COLO668 (cell line): ENCODE measurements around the gene RHOT2.

Experiments
- DNase-seq: peaks from one replicate; lab custom pipeline; 2025; ENCODE audit not compliant: unreplicated experiment; lab: John Stamatoyannopoulos, UW

Gene RHOT2

DNA sequence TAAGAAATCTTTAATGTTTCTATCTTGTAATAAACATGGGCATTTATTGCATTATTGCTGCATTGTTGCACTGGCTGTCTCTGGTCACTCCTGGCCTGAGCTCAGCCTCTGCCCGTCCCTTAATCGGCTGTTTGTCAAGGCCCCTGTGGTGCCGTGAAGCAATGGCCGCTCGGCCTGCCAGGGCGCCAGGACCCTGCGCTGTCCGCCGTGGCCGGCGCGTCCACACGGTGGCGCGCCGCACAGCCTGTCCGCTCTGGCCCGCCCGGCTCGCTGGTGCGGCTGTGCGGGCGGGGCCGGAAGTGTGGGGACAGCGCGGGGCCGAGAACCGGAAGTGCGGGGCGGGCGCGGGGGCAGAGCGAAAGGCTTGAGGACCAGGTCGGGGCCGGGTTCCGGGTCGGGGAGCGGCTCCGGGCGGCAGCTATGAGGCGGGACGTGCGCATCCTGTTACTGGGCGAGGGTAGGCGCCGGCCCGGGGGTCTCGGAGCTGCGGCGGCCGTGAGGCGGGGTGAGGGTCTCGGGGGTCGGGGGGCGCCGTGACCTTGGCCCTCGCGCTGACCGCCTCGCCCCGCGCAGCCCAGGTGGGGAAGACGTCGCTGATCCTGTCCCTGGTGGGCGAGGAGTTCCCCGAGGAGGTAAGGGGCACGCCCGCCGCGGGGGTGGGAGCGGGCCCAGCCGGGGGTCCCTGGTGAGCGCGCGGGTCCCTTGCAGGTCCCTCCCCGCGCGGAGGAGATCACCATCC lies at the start of gene RHOT2:
RHOT2 (plus strand) TSS at position 353 of the 739 bp plus-strand sequence; CDS start at position 421, 68 bp downstream.
- peak; percentile 97 for DNase-seq

GRCh38 chr16:619476-620100 lies 48.3 kb upstream of the RHOT2 start:
- no peak for DNase-seq

DNA sequence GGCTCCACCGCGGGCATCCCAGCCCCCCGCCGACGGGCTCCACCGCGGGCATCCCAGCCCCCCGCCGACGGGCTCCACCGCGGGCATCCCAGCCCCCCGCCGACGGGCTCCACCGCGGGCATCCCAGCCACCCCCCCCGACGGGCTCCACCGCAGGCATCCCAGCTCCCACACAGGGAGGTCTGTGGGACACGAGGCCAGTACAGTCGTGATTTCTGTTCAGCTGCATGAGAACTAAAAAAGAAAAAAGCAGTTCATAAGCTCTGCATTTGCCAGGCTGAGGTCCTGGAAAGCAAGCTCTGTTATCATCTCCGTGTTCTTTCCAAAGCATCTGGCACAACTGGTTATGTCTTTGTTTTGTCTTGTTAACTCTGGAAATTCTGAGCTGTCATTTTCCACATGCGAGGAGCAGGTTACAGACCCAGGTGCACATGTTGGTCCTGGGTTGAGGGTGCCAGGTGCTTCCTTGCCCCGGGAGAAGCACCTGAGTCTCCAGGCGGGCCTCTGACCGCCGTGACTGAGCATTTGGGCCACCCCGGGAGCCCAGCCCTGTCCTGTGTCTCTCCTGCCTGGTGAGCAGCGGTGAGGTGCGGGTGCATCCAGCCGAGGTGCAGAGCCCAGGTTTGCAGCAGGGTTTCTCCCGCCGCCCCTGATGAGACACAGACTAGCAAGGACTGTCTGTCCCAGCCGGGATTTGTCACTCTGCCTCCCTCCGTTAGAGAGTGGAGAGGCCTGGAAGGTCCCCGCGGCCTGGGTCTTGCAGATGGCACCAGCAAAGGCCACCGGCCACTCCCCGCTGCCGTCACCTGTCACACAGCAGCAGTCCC lies 47.0 kb upstream of the RHOT2 start:
- DNase-seq, result peak; percentile 55

DNA sequence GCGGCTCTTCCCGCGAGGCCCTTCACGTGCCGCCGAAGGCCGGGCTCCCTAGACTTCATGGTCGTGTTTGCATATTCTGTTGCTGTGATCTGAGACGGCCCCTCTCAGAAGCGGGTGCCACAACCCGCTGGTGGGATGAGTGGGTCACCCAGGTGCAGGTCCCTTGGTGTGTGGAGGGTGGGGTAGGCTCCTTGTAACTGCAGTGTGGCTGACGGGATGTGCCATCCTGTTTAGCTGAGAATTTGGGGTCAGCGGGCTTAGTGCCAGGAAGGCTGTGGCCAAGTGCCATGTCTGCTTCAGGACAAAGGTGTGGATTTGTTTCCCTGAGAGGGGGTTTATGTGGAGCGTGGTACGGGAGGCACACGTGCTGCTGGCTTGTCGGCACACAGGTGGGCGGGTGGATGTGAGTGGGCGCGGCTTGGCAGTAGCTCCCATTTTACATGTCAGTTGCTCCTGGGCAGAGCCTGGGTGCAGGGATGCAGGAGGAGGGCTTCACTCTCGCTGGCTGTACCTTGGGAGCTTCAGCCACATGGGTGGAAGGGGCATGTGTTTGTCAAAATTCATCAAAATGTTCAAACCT lies 46.3 kb upstream of the RHOT2 start:
- DNase-seq, result no peak

GRCh38 chr16:622920-623280 lies 45.0 kb upstream of the RHOT2 start:
- DNase-seq, result no peak

DNA sequence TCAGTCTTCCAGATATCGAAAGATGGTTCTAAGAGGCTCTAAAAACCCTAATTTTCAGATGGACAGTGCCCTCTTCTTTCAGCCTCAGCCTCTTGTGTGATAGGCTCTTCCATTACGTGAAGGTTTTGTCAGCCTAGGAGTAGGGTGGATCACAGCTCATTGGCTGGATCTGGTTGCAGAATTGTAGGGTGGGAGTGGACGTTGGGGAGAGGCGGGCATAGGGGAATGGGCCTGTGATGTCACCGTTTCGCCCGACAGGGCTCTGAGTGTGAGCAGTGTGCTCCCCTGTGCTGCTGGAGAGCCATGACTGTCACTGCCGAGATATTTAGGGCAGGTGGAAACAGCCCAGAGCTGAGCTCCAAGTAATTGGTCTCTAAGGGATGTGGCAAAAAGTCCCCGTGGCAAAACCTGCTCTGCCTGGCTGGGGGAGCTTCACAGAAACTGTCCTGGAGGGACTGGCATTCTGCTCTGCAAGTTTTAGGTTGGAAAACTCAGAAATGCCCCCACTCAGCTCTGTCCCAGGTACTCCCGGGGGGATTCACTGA lies 43.3 kb upstream of the RHOT2 start:
- no peak for DNase-seq

- DNase-seq, result no peak
Observed at GRCh38 chr16:625117-625976, 42.6 kb upstream of the RHOT2 start.

DNA sequence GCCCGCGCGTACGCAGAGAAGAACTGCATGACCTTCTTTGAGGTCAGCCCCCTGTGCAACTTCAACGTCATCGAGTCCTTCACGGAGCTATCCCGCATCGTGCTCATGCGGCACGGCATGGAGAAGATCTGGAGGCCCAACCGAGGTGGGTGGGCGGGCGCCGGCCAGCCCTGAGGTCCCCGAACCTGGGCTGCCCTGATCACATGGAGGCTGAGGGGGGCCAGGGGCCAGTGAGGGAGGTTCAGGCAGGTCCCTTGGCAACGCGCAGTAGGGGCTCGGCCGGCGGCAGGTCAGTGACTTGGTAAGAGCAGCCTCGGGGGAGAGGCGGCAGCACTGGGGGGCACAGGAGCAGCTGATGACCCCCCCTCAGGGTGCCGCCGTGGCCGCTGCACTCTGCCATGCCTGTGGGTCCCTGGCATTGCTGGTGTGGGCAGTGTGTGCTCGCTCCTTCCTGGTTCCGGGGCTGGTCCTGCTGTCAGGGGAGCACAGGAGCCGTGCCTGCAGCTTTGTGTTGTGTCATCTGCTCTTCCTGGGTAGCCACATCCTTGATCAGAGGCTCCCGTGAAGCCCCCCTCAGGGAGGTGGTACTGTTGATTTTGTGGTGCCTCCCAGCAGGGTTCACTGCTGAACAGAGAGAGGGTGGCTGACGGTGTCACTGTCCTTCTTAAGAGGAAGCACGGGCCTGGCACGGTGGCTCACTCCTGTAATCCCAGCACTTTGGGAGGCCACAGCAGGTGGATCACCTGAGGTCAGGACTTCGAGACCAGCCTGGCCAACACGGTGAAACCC lies 41.8 kb upstream of the RHOT2 start:
- DNase-seq, result no peak

- peak; percentile 59 for DNase-seq
Observed at GRCh38 chr16:626787-627453, 41.0 kb upstream of the RHOT2 start.

- DNase-seq, result peak; percentile 88
Observed at GRCh38 chr16:627454-628239, 40.3 kb upstream of the RHOT2 start.

DNA sequence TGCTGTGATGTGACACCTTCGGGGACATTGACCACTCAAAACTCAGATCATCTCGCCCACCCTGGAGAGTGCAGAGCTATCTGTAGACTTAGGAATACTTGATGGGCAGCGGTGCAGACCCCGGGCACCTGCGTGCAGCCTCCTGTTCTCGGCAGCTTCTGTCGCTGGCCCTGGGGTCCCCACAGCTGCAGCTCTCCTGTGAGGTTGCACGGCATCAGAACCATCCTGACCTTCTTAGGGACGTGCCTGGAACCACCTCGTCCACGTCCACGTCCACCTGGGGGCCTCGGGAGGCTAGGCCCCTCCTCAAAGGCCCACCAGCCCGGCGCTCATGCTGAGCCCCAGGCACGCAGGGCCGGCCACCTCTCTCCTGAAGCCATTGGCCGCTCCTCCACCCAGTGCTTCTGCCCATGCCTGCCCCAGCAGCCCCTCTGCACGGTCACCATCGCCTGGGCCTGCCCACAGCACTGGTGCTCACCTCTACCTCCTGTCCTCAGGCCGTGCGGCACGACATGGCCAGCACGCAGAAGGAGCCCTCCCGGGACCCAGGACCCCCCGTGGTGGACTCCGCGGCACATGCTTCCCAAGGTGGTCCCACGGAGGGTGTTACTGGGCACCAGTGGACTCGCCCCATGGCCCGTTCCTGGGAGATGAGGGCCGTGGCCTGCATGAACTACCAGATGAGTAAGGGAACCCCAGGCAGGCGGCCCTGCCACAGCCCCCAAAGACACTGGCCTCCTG lies 39.4 kb upstream of the RHOT2 start:
- no peak for DNase-seq

- no peak for DNase-seq
Observed at GRCh38 chr16:629185-629832, 38.6 kb upstream of the RHOT2 start.

- no peak for DNase-seq
Observed at GRCh38 chr16:629833-630248, 38.1 kb upstream of the RHOT2 start.

- no peak for DNase-seq
Observed at GRCh38 chr16:630249-630814, 37.6 kb upstream of the RHOT2 start.

DNA sequence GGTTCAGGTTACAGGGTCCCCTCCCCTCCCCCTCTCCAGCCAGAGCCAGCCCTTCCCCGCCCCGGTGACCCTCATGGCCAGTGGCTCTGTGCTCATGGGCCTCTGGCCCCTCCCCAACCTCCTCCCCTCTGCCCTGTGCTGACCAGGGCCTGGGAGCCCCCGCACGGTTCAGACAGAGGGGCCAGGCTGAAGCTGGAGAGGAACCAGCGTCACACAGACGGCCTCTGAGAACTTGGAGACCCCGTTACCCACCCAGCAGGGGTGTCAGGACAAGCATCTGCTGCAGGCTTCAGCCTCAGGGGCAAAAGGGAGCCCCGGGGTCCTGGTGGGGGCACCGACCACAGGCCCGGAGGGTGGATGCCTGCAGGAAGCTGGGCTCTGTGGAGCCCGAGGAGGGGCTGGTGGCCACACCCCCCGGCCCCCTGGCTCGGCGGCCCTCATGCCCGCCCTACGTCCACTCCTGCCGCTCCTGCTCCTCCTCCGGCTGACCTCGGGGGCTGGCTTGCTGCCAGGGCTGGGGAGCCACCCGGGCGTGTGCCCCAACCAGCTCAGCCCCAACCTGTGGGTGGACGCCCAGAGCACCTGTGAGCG lies 37.0 kb upstream of the RHOT2 start, which contains the start of gene WFIKKN1:
WFIKKN1 (plus strand) TSS at position 171 of the 591 bp plus-strand sequence; CDS start at position 440, 269 bp downstream.
- peak; percentile 65 for DNase-seq

- no peak for DNase-seq
Observed at GRCh38 chr16:631808-632358, 36.0 kb upstream of the RHOT2 start.
